Activated T-helper 1 cell treated with anti-CD3 and anti-CD28 coated beads, Interleukin-2, amount 50 U/mL, for 16 hours (primary cell): ENCODE measurements around the gene PDZD7.

Experiments
- DNase-seq, 2 donors: peaks; one replicate each; pipeline ENCODE4 v3.0.0-alpha.2; 2020; ENCODE audit warnings: low read depth in 1 of 2, low spot score in 1 of 2

The PDZD7 gene

DNA sequence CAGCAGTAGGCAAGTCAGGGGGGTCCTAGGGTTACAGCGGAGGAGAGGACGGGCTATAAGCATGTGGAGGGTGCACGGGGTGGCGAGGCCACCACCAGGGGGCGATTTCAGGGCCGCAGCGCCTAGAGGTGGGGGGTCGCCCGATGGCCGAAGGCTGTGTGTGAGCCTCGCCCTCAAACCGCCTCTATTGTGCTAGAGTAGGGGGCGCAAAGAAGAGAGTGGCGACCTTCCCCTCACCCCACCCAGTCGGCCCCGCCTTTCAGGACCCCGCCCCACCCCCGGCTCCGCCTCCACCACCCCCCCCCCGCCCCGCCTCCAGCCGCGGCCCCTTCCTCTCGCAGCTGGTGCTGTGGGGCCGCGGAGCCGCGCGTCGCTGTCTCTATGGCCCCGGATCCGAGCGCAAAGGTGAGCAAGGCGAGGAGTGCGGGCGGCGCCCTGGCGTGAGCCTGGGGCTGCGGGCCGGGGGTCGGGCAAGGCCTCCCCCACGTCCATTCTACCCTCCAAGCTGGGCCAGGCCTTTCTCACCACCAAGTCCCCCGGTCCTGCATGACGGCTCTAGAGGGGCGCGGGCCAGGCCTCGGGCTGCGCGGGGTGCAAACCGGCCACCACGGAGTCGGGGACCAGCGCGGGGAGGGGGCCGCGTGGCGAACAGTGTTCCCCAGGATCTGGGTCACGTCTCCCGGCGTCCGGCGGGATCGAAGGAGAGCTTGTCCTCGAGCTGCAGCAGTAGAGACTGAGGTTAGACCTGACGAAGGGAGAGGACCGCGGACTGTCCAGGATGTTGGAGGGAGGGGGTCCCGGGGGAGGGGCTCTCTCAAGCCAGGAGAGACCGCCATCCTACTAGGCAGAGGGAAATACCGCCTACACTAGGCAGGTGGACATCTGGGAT lies 61.5 kb downstream of the PDZD7 start, which contains the start of gene SEMA4G:
Gene SEMA4G (plus strand): TSS at position 318 of the 889 bp plus-strand sequence. CDS start 3,409 bp downstream, outside the sequence.
- DNase-seq = peak in 1 of 2 donors; percentile 13

DNA sequence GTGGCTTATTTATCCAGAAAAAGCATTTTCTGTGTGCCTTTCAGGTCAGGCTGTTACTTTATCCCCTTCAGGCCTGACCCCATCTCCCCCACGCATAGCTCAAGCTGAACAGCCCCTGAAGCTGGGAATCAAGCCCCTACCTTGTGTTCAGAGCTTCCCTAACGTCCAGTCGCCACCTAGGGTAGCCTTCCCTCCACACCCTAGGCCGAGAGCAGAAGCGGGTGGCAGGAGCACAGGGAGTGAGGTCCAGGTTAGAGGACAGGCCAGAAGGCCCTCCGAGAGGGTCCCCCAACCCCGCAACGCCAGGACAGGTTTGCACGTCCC lies 62.1 kb downstream of the PDZD7 start:
- no peak for DNase-seq

DNA sequence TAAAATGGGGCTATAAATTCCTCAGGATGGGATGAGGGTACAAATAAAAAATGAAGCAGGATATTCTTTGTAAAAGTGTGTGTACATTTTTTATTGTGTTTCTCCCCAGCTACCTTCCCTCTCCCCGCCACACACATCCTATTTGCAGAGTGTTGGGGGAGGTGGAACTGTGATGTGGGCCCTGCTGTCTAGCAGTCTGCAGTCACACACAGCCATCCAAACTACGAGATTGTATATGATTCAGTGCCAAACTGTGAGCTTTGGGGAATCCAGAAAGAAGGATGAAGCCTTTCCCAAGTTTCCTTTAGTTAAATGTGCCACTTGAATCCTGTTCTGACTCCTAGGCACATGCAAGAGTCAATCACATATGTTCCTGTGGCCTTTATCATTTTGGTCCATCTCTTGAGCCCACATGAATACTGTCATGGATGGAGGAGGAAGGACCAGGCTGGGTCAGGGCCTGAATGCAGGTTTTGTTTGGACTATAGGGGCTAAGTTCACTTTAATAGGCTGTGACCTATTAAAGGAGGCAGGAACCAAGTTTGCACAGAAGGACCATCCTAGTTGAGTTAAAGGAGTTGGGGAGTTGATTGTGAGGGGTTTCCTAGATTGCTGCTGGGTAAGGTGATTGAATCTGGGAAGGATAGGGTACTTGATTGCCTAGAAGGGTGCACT lies 62.7 kb downstream of the PDZD7 start:
- DNase-seq = no peak

DNA sequence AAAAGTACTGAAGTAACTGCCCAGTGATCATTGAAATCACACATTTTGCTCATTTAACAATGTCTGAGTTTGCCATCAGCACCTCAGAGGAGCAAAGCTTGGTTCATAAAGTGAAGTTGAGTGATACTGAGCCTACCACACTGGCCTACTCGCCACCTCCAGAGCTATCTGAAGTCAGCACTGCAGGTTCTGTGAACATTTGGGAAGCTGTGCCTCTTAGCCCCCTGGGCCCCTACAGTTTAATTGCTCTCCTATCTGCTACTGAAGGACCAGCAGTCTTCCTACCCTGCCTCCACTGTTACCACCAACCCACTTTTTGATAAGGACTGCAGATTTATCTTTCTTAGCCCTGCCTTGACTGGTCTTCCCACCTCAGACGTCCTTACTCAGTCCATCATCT lies 63.6 kb downstream of the PDZD7 start:
- DNase-seq = no peak

DNA sequence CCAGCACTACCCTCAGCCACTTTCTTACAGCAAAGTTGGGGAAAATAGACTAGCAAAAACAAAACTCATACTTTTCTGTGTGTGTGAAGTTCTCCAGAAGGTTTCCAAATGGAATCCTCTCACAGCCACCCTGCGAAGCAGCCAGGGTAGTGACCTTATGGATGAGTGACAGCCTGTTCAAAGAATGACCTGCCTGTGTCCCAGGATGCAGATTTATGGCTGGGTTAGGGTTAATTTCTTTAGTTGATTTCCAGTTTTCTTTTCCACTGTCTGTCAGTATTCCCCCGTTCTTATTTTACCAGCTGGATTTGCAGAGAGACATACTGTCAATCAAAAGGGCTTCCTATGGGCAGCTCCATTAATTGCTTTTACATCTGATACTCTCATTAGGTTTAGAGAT lies 64.0 kb downstream of the PDZD7 start:
- DNase-seq = no peak

DNA sequence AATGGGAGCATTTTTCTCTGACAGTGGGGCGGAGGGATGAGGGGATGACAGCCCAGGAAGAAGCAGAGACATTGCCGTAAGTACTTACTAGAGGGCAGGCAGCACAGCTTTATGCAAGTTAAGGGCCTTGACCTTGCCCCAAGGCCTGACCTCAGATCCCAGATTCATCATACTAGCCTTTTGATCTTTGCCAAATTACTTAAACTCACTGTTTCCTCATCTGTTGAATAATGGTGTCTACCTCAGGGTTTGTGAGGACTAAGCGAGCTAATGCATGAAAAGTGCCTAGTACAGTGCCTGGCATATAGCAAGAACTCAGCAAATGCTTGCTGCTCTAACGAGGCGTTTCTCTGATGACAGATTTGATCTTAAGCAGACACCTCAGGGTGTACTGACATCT lies 65.1 kb downstream of the PDZD7 start:
- no peak for DNase-seq

DNA sequence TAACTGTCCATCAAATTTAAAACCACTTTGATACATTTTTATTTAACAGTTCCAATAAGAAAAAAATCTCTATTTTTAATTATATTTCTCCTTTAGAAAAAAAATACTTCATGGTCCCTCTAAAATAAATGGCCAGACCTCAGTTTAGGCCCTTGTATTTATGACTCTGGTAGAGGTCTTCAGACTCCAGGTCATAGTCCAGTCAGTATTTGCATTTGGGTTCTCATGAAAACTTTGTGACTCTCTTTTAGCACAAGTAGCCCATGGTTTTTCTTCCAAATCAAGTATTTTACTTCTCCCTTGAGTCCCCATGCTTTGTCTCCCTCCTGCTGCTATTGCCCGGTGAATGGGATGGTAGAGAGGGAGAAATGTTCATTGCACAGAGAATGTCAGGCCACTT lies 67.1 kb downstream of the PDZD7 start:
- no peak for DNase-seq

DNA sequence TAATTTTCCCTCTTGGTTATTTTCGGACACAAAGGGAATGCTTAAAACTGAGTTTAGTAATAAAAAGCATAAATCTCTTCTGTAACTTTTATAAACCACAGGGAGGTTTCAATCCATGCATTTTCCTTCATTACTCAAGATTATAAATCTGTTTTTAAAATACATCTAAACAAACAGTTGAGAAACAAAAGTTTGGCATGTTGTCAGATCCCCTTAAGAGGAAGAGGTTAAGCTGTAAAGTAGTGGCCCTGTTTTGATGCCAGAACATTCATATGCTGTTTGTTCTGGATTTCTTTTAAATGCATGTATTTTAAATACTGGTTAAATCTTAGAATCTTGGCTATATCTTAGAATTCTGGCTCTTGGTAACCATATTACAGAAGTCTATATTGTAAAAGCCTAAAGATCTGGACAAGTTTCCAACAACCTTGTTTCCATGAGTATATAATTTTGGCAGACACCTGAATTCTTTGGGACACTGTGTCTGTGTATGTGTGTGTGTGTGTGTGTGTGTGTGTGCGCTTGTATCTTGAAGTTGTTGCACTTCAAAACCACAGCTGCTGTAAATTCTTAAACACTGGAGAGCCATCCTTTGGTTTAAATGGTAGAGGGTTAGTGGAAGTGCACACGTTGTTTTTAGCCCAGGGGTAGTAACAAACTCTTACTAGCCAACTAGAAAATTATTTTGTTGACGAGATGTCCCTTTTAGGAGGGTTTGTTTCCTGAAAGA lies 68.4 kb downstream of the PDZD7 start:
- DNase-seq = no peak

DNA sequence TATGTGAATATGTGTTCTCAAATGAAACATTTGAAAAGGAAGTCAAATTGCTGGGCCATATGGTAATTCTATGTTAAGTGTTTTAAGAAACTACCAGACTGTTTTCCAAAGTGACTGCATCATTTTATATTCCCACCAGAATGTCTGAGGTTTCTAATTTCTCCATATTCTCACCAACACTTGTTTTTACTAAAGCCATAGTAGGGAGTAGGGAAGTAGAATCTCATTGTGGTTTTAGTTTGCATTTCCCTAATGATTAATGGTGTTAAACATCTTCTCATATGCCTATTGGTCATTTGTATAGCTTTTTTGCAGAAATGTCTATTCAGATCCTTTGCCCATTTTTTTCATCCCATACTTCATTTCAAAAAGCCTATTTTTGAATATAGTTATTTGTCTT lies 70.7 kb downstream of the PDZD7 start:
- DNase-seq = no peak
